Esophagus squamous epithelium (tissue), 5 donors: ENCODE results near the gene CEMIP. TPM values are rescaled to one million over a fixed set of nuclear protein-coding genes. Genes with fewer than 3 reads are reported as not detected.

Experiments
- DNase-seq: peaks from one replicate; lab custom pipeline; 2025; lab: John Stamatoyannopoulos, UW
- H3K27ac ChIP-seq, 4 donors: fragments of 200-600 bp; sonication (generic); one replicate each; pipeline ENCODE4 v1.5.1; 2016 to 2019; ENCODE audit warnings: mild to moderate bottlenecking in 1 of 4
- H3K27me3 ChIP-seq, 4 donors: fragments of 200-600 bp; sonication (generic); 1 replicate in 3 of 4; 2 replicates in 1 of 4; pipeline versions ENCODE4 v1.5.1 to v1.6.0; 2017 to 2021; ENCODE audit warnings: antibody characterized with exemption in 1 of 4
- H3K36me3 ChIP-seq, 3 donors: fragments of 200-600 bp; sonication (generic); one replicate each; pipeline ENCODE4 v1.5.1; 2016 to 2019
- H3K4me1 ChIP-seq, 3 donors: fragments of 200-600 bp; sonication (generic); one replicate each; pipeline ENCODE4 v1.5.1; 2017 to 2019
- H3K4me3 ChIP-seq, 4 donors: fragments of 200-600 bp; sonication (generic); 1 replicate in 3 of 4; 2 replicates in 1 of 4; pipeline ENCODE4 v1.5.1; 2016 to 2019; ENCODE audit warnings: mild to moderate bottlenecking in 2 of 4, moderate library complexity in 1 of 4
- H3K9me3 ChIP-seq, 3 donors: fragments of 200-600 bp; sonication (generic); one replicate each; pipeline ENCODE4 v1.5.1; 2016 to 2019
- CTCF ChIP-seq, 6 experiments: fragments of 450-650 bp in 4 of 6; fragments of 200-600 bp in 2 of 6; sonication (generic) in 2 of 6; IDR thresholded peaks; one replicate each; pipeline ENCODE4 v1.5.1; 2016 to 2019; ENCODE audit warnings: antibody characterized with exemption in 6 of 6, mild to moderate bottlenecking in 4 of 6, moderate library complexity in 4 of 6
- POLR2A ChIP-seq, 4 donors: fragments of 450-650 bp; IDR thresholded peaks; one replicate each; pipeline ENCODE4 v1.6.1; 2017; ENCODE audit warnings: antibody characterized with exemption in 4 of 4, mild to moderate bottlenecking in 4 of 4, moderate library complexity in 3 of 4
- WGBS, 2 donors: methylation state at CpG; one replicate each; pipeline ENCODE4 v1.1.5; 2018; 5-methylcytosine and 5-hydroxymethylcytosine counted together
- intact Hi-C: fragments of 100-400 bp; cut with DNase I; formaldehyde crosslinking; loops from one replicate; pipeline ENCODE4 v1.15.0; 2022
- total RNA-seq, 4 donors: library from RNA; depleted of rRNA; stranded (reverse); fragments of >200 nt; gene quantifications; one replicate each; pipeline ENCODE4 v1.1.0, GENCODE V29; 2016
- donor health status: DM: yes; HTN: yes; CAD: no.

Gene CEMIP
- total RNA-seq, 4 donors from 2014 or later: 2.8 to 13.5 (median 7.6) TPM

GRCh38 chr15:80997692-80998091, 218.5 kb downstream of the CEMIP start:
- H3K4me3 ChIP-seq: no peak overlapping the region
- TF ChIP-seq CTCF (IDR thresholded peaks at IDR 0.05): no peak
- no peak for TF ChIP-seq POLR2A (IDR thresholded peaks at IDR 0.05)
- H3K4me1 ChIP-seq: peaks cover 4 to 43% (median 6%) of the 10 kb centered on the region in 3 donors
- intact Hi-C loops: no loop called here
- peaks cover 0 to 4% (median 2%) of the 10 kb centered on the region in 3 donors for H3K36me3 ChIP-seq
- no peaks in the 10 kb centered on the region for H3K27me3 ChIP-seq
- DNase-seq: no peak
- H3K27ac ChIP-seq: peak overlapping the region in 2 of 4 donors; percentile 19 to 100
- H3K9me3 ChIP-seq: no peaks in the 10 kb centered on the region
- 78 to 100% methylated on average over 1 of the region's 1 CpG for WGBS, 2 donors

GRCh38 chr15:80998251-80998650, 219.1 kb downstream of the CEMIP start:
- intact Hi-C loops: no loop called here
- H3K27ac ChIP-seq: peak overlapping the region in 3 of 4 donors; percentile 19 to 100 (median 27)

GRCh38 chr15:80999623-81000036, 220.5 kb downstream of the CEMIP start:
- DNase-seq: no peak
- H3K36me3 ChIP-seq: peaks cover 0 to 20% (median 7%) of the 10 kb centered on the region in 3 donors
- WGBS, 2 donors: 14 to 45% methylated on average over 13 of the region's 13 CpGs
- no peaks in the 10 kb centered on the region for H3K9me3 ChIP-seq
- peaks cover 11 to 62% (median 21%) of the 10 kb centered on the region in 3 donors for H3K4me1 ChIP-seq
- H3K27me3 ChIP-seq: no peaks in the 10 kb centered on the region
- intact Hi-C loops: no loop called here
- TF ChIP-seq POLR2A (IDR thresholded peaks at IDR 0.05) (peak in 1 of 4 donors; percentile 16), CTCF (IDR thresholded peaks at IDR 0.05) (no peak)
- peak overlapping the region; percentile 73 to 90 (median 88) for H3K4me3 ChIP-seq
- H3K27ac ChIP-seq: peak overlapping the region; percentile 97 to 100 (median 99)

More at GRCh38 chr15:80998251-80998650, 219.1 kb downstream of the CEMIP start:
- peaks cover 9 to 48% (median 11%) of the 10 kb centered on the region in 3 donors for H3K4me1 ChIP-seq
- no peak for DNase-seq
- no peaks in the 10 kb centered on the region for H3K27me3 ChIP-seq
- 79 to 88% methylated on average over 1 of the region's 1 CpG for WGBS, 2 donors
- no peak overlapping the region for H3K4me3 ChIP-seq
- no peaks in the 10 kb centered on the region for H3K9me3 ChIP-seq
- no peak for TF ChIP-seq CTCF (IDR thresholded peaks at IDR 0.05)
- H3K36me3 ChIP-seq: peaks cover 0 to 9% (median 7%) of the 10 kb centered on the region in 3 donors

GRCh38 chr15:81000144-81000623, 221.0 kb downstream of the CEMIP start:
- TF ChIP-seq POLR2A (IDR thresholded peaks at IDR 0.05) (no peak), CTCF (IDR thresholded peaks at IDR 0.05) (no peak)
- Histone ChIP-seq H3K4me1 (peaks cover 11 to 67% (median 26%) of the 10 kb centered on the region in 3 donors), H3K36me3 (peaks cover 0 to 20% (median 7%) of the 10 kb centered on the region in 3 donors), H3K9me3 (no peaks in the 10 kb centered on the region), H3K27me3 (no peaks in the 10 kb centered on the region), H3K27ac (peak overlapping the region; percentile 97 to 100 (median 99)), H3K4me3 (peak overlapping the region; percentile 73 to 90 (median 88))
- DNase-seq: no peak
- intact Hi-C loops: no loop called here
- WGBS, 2 donors: 1 to 2% methylated on average over 18 to 19 of the region's 21 CpGs

GRCh38 chr15:81000624-81001151, 221.5 kb downstream of the CEMIP start, which contains the start of gene TLNRD1:
TLNRD1 (plus strand) TSS chr15:81000923; CDS start chr15:81002272, 1,349 bp downstream.
- Histone ChIP-seq H3K4me3 (peak within 1 kb of the TSS; percentile 73 to 90 (median 88)), H3K4me1 (peaks cover 11 to 72% (median 30%) of the 10 kb centered on the region in 3 donors), H3K27ac (peak within 1 kb of the TSS; percentile 97 to 100 (median 99)), H3K9me3 (no peaks in the 10 kb centered on the region), H3K27me3 (no peaks in the 10 kb centered on the region), H3K36me3 (peaks cover 0 to 20% (median 7%) of the 10 kb centered on the region in 3 donors)
- peak; percentile 70 for DNase-seq
- TF ChIP-seq POLR2A (IDR thresholded peaks at IDR 0.05): peak in 3 of 4 donors; percentile 77 to 93 (median 85)
- no peak for TF ChIP-seq CTCF (IDR thresholded peaks at IDR 0.05)
- intact Hi-C loops: no loop called here
- 0% methylated on average over 2 of the region's 66 CpGs; no CpG with 5 or more reads in 1 of the 2 donors for WGBS, 2 donors
